Osteoblast (primary cell): ENCODE measurements around the gene PPP3CA. TPM values are rescaled to one million over a fixed set of nuclear protein-coding genes. Genes with fewer than 3 reads are reported as not detected.

ENCODE experiments used
- DNase-seq: peaks from one replicate; pipeline ENCODE4 v3.0.0; 2011; ENCODE audit warnings: low spot score, mixed read lengths; ENCODE audit not compliant: insufficient read length; ENCODE audit errors: missing footprints
- H2AFZ ChIP-seq: 2 replicates; pipeline ENCODE4 v1.6.0; 2011; ENCODE audit warnings: mild to moderate bottlenecking, low read length
- H3K27ac ChIP-seq: 2 replicates; pipeline ENCODE4 v1.5.1; 2011; ENCODE audit warnings: mild to moderate bottlenecking, low read depth, low read length, moderate library complexity
- H3K27me3 ChIP-seq: 2 replicates; pipeline ENCODE4 v1.6.0; 2012; ENCODE audit warnings: mild to moderate bottlenecking, control low read depth, inconsistent platforms, low read length, moderate library complexity; ENCODE audit not compliant: insufficient read depth
- H3K36me3 ChIP-seq: 2 replicates; pipeline ENCODE4 v1.5.1; 2011; ENCODE audit warnings: mild to moderate bottlenecking, low read length, control low read depth, moderate library complexity; ENCODE audit not compliant: insufficient read depth
- H3K4me1 ChIP-seq: 2 replicates; pipeline ENCODE4 v1.5.1; 2011; ENCODE audit warnings: mild to moderate bottlenecking, low read length, control low read depth, moderate library complexity; ENCODE audit not compliant: insufficient read depth
- H3K4me2 ChIP-seq: 2 replicates; pipeline ENCODE4 v1.6.0; 2011; ENCODE audit warnings: mild to moderate bottlenecking, low read length; ENCODE audit not compliant: insufficient read depth
- H3K4me3 ChIP-seq: fragments of 200-600 bp; sonication (generic); 3 replicates; pipeline ENCODE4 v1.5.1; 2012; ENCODE audit warnings: mild to moderate bottlenecking, low read length, inconsistent platforms; ENCODE audit not compliant: insufficient read depth
- H3K79me2 ChIP-seq: 2 replicates; pipeline ENCODE4 v1.6.0; 2012; ENCODE audit warnings: mild to moderate bottlenecking, low read length, control low read depth, inconsistent platforms; ENCODE audit not compliant: insufficient read depth
- H3K9me3 ChIP-seq: 2 replicates; pipeline ENCODE4 v1.5.1; 2011; ENCODE audit warnings: low read depth, low read length, control low read depth
- H4K20me1 ChIP-seq: 2 replicates; pipeline ENCODE4 v1.6.0; 2012; ENCODE audit warnings: mild to moderate bottlenecking, low read length, control low read depth; ENCODE audit not compliant: insufficient read depth
- total RNA-seq: library from RNA; depleted of rRNA; stranded (reverse); fragments of >200 nt; gene quantifications from 2 replicates; pipeline ENCODE4 v1.2.3, GENCODE V29; 2012
- TF ChIP-seq, protein P1 (sequence below): IDR thresholded peaks from 2 replicates; pipeline ENCODE4 v1.5.1; 2011; ENCODE audit warnings: mild to moderate bottlenecking, low read depth, low read length, moderate library complexity; ENCODE audit errors: extremely low read depth

The PPP3CA gene
- total RNA-seq, 1 donor, result 80.0 TPM

DNA sequence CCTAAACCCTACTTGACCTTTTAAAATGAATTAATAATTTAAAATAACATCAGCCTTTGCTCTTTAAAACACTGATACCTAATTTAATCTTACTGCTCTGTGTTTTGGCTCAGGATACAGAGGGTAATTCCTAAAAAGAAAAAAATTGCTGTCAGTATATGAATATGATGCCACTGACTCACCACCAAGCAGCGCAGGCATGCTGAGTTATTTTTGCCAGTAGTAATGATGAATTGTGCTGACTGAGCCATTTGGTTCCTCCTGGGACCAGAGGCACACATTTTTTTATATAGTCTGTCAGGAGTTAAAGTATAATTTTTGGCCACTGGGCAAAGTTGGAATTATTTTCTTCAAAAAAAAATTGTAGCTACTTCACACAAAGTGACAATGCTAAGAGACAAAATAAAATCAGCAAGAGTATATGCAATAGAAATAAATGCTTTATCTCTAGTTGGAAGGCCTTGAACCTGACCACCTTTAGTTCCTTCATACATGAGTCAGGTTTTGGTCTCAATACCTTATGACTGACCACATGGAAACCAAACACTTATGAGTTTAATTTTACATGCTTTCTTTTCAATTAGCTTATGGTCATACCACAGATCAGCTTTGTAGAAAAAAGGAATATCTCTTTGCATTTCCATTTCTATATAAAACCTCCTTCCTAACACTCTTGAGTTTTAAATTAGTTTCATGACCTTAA is 115.1 kb downstream of the PPP3CA start:
- peak; percentile 10 for DNase-seq
- Histone ChIP-seq H3K79me2 (peaks cover 60% of the 10 kb centered on the region), H3K4me1 (peaks cover 34% of the 10 kb centered on the region), H4K20me1 (peaks cover 7% of the 10 kb centered on the region), H3K27ac (peak overlapping the region; percentile 81), H3K27me3 (no peaks in the 10 kb centered on the region), H3K4me3 (no peak overlapping the region), H2AFZ (no peak overlapping the region), H3K36me3 (no peaks in the 10 kb centered on the region), H3K9me3 (no peaks in the 10 kb centered on the region), H3K4me2 (peak overlapping the region; percentile 39)
- TF ChIP-seq, protein P1, sequence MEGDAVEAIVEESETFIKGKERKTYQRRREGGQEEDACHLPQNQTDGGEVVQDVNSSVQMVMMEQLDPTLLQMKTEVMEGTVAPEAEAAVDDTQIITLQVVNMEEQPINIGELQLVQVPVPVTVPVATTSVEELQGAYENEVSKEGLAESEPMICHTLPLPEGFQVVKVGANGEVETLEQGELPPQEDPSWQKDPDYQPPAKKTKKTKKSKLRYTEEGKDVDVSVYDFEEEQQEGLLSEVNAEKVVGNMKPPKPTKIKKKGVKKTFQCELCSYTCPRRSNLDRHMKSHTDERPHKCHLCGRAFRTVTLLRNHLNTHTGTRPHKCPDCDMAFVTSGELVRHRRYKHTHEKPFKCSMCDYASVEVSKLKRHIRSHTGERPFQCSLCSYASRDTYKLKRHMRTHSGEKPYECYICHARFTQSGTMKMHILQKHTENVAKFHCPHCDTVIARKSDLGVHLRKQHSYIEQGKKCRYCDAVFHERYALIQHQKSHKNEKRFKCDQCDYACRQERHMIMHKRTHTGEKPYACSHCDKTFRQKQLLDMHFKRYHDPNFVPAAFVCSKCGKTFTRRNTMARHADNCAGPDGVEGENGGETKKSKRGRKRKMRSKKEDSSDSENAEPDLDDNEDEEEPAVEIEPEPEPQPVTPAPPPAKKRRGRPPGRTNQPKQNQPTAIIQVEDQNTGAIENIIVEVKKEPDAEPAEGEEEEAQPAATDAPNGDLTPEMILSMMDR, result no peak

DNA sequence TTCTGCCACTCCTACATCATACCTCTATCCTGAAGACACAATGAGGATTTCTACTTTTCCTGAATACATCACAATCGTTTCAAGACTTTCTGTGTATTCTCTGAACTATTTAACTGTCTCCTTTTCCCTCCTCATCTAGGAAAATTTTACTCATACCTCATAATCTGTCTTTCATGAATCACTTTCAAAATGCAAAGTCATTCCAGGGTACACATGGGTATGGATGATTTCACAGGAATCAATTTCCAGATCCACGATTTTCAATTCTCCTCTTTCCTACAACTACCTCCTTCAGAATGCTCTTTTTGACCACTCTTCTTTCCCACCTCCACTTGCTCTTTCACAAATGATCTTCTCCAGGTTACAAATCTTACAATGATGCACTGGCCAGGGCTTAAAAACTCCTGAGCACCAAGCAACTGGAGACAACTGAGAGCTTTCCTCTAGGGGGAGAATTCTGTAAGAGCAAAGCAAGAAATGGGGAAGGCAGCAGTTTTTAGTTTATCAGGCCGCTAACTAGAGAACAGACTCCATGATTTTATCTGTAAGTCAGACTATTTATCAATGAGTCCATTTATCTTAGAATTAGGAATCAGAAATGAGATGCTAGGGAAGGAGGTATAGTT is 116.4 kb downstream of the PPP3CA start:
- Histone ChIP-seq H3K27ac (peak overlapping the region; percentile 81), H3K79me2 (peaks cover 62% of the 10 kb centered on the region), H4K20me1 (peaks cover 7% of the 10 kb centered on the region), H3K36me3 (no peaks in the 10 kb centered on the region), H3K9me3 (no peaks in the 10 kb centered on the region), H3K27me3 (no peaks in the 10 kb centered on the region), H2AFZ (no peak overlapping the region), H3K4me1 (peaks cover 34% of the 10 kb centered on the region), H3K4me2 (peak overlapping the region; percentile 51), H3K4me3 (no peak overlapping the region)
- DNase-seq, result no peak
- TF ChIP-seq, protein P1, result peak; percentile 29

DNA sequence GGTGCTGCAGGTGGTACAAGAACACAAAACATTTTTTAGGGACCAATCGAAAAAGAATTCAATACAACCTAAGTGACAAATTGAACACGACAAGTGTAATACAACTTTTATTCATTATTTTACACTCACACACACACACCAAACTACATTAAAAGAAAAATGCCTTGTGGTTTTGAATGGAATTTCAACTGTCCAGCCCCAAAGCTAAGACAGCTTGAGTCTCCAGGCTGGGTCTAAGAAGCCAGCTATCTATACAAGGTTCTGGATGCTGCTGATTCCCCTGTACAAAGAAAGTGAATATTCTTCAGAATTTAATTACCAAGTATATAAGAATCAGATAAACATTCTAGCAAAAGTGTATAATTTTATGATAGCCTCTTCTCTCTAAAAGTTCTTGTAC is 118.2 kb downstream of the PPP3CA start:
- no peak overlapping the region for H3K4me3 ChIP-seq
- DNase-seq, result no peak
- H3K4me2 ChIP-seq, result no peak overlapping the region
- H2AFZ ChIP-seq, result no peak overlapping the region
- peaks cover 34% of the 10 kb centered on the region for H3K4me1 ChIP-seq
- H3K27me3 ChIP-seq, result no peaks in the 10 kb centered on the region
- TF ChIP-seq, protein P1, result no peak
- no peaks in the 10 kb centered on the region for H3K9me3 ChIP-seq
- no peaks in the 10 kb centered on the region for H3K36me3 ChIP-seq
- H3K79me2 ChIP-seq, result peaks cover 66% of the 10 kb centered on the region
- no peak overlapping the region for H3K27ac ChIP-seq
- peaks cover 4% of the 10 kb centered on the region for H4K20me1 ChIP-seq

DNA sequence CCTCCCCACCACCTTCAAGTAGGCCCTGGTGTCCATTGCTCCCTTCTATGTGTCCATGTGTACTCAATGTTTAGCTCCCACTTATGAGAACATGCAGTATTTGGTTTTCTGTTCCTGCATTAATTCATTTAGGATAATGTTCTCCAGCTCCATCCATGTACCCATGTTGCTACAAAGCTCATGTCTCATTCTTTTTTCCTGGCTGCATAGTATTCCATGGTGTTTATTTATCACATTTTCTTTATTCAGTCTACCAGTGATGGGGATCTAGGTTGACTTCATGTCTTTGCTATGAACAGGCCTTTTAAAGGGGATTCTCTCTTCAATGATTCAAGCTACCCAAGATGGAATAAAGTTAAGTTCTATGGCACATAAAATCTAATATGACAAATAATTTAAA is 119.6 kb downstream of the PPP3CA start:
- Histone ChIP-seq H4K20me1 (peaks cover 4% of the 10 kb centered on the region), H3K27ac (no peak overlapping the region), H3K4me3 (no peak overlapping the region), H3K4me1 (peaks cover 30% of the 10 kb centered on the region), H2AFZ (no peak overlapping the region), H3K27me3 (no peaks in the 10 kb centered on the region), H3K36me3 (no peaks in the 10 kb centered on the region), H3K79me2 (peaks cover 69% of the 10 kb centered on the region), H3K4me2 (no peak overlapping the region), H3K9me3 (no peaks in the 10 kb centered on the region)
- TF ChIP-seq, protein P1, result no peak
- no peak for DNase-seq
